Large intestine (tissue), 3 donors: ENCODE results near the gene TIGD3. TPM values are rescaled to one million over a fixed set of nuclear protein-coding genes. Genes with fewer than 3 reads are reported as not detected.
A peak's percentile ranks its signal among the peaks of the same experiment; 100 is the strongest.

Experiments used
- DNase-seq, 2 donors: peaks; one replicate each; pipeline versions ENCODE4 v3.0.0 to v3.0.0-alpha.2; 2013
- H3K27ac ChIP-seq: one replicate; pipeline ENCODE4 v1.5.1; 2013; ENCODE audit warnings: low read length
- H3K27me3 ChIP-seq: 2 replicates; pipeline ENCODE4 v1.6.1; 2013; ENCODE audit warnings: low read length; ENCODE audit not compliant: control insufficient read depth, insufficient read depth
- H3K36me3 ChIP-seq: 2 replicates; pipeline ENCODE4 v1.6.1; 2013; ENCODE audit warnings: low read length; ENCODE audit not compliant: control insufficient read depth, insufficient read depth
- H3K4me1 ChIP-seq: one replicate; pipeline ENCODE4 v1.6.1; 2013; ENCODE audit warnings: low read length; ENCODE audit not compliant: control insufficient read depth, insufficient read depth
- H3K4me3 ChIP-seq: one replicate; pipeline ENCODE4 v1.5.1; 2013; ENCODE audit warnings: low read length
- H3K9me3 ChIP-seq: one replicate; pipeline ENCODE4 v1.6.1; 2013; ENCODE audit warnings: mild to moderate bottlenecking, low read depth, low read length, moderate library complexity; ENCODE audit not compliant: control insufficient read depth
- WGBS: methylation state at CpG from one replicate; pipeline ENCODE4 v1.1.5; 2013; ENCODE audit warnings: low lambda C conversion rate; ENCODE audit not compliant: insufficient coverage; 5-methylcytosine and 5-hydroxymethylcytosine counted together
- polyA plus RNA-seq: library from polyadenylated mRNA; unstranded; fragments of 120-200 nt; gene quantifications from one replicate; pipeline ENCODE4 v1.2.1, GENCODE V29; 2013

The TIGD3 gene
- polyA plus RNA-seq, 1 donor, result 2.1 TPM

GRCh38 chr11:65366340-65366773 is 11.8 kb downstream of the TIGD3 start:
- no peaks in the 10 kb centered on the region for H3K27me3 ChIP-seq
- H3K27ac ChIP-seq, result peak overlapping the region; percentile 52
- peaks cover 29% of the 10 kb centered on the region for H3K4me1 ChIP-seq
- DNase-seq, result peak; percentile 67 to 82
- H3K4me3 ChIP-seq, result no peak overlapping the region
- no peaks in the 10 kb centered on the region for H3K36me3 ChIP-seq
- 20% methylated on average over 1 of the region's 4 CpGs for WGBS
- no peaks in the 10 kb centered on the region for H3K9me3 ChIP-seq

GRCh38 chr11:65370659-65371049 is 16.1 kb downstream of the TIGD3 start:
- DNase-seq, result no peak
- peaks cover 2% of the 10 kb centered on the region for H3K36me3 ChIP-seq
- H3K27ac ChIP-seq, result peak overlapping the region; percentile 60
- WGBS, result 60% methylated on average over 1 of the region's 6 CpGs
- peaks cover 4% of the 10 kb centered on the region for H3K9me3 ChIP-seq
- no peaks in the 10 kb centered on the region for H3K27me3 ChIP-seq
- peaks cover 37% of the 10 kb centered on the region for H3K4me1 ChIP-seq
- no peak overlapping the region for H3K4me3 ChIP-seq

DNA sequence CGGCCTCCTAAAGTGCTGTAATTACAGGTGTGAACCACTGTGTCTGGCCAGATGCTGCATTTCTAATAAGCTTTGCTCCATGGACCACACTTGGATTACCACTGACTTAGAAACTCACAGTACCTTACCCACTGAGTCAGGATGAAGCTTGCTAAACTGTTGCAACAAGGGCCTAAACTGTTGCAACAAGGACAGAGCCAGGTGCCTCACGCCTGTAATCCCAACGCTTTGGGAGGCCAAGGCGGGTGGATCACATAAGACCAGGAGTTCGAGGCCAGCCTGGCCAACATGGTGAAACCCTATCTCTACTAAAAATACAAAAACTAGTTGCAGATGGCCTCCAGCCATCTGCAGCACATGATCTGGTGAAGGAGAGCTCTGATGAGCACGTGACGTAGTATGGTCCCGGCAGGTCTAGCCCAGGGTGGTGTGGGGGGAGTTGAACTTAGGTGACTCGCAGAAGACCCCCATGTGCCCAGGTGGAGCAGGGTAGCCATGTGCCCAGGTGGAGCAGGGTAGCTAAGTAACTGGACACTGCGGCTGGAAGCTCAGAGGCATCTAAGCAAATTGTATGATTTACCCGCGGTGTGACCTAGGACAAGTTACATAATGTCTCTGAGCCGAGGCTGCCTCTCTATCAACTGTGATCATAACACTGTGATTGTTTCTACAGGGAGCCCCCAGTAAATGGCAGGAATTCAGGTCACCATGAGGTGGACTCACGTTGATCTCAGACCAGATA is 19.5 kb downstream of the TIGD3 start:
- WGBS, result no CpG with 5 or more reads among the region's 14 CpGs
- no peak overlapping the region for H3K27ac ChIP-seq
- no peak overlapping the region for H3K4me3 ChIP-seq
- H3K4me1 ChIP-seq, result peaks cover 44% of the 10 kb centered on the region
- DNase-seq, result no peak
- H3K27me3 ChIP-seq, result no peaks in the 10 kb centered on the region
- peaks cover 9% of the 10 kb centered on the region for H3K36me3 ChIP-seq
- H3K9me3 ChIP-seq, result peaks cover 4% of the 10 kb centered on the region

DNA sequence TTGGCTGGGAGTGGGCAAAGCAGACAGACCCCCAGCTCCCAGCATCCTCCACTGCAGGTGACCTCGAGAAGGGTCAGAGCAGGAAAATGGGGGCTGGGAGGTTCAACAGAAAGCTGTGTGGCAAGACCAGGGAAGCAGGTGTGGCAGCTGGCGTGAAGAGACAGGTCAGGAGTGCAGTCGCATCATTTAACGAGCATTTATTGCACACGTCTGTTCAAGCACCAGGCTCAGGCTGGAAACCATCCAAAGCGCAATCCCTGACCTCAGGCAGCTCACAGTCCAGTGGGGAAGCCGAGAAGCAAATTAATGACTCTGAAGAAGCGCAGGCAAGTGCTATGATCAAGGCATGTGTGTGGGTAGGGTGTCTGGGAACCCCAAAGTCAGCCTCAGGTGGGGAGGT is 20.5 kb downstream of the TIGD3 start:
- H3K36me3 ChIP-seq, result peaks cover 11% of the 10 kb centered on the region
- H3K27ac ChIP-seq, result no peak overlapping the region
- peak in 1 of 2 donors; percentile 46 for DNase-seq
- no peaks in the 10 kb centered on the region for H3K27me3 ChIP-seq
- peaks cover 4% of the 10 kb centered on the region for H3K9me3 ChIP-seq
- H3K4me1 ChIP-seq, result peaks cover 52% of the 10 kb centered on the region
- no peak overlapping the region for H3K4me3 ChIP-seq
- WGBS, result 73% methylated on average over 3 of the region's 8 CpGs

DNA sequence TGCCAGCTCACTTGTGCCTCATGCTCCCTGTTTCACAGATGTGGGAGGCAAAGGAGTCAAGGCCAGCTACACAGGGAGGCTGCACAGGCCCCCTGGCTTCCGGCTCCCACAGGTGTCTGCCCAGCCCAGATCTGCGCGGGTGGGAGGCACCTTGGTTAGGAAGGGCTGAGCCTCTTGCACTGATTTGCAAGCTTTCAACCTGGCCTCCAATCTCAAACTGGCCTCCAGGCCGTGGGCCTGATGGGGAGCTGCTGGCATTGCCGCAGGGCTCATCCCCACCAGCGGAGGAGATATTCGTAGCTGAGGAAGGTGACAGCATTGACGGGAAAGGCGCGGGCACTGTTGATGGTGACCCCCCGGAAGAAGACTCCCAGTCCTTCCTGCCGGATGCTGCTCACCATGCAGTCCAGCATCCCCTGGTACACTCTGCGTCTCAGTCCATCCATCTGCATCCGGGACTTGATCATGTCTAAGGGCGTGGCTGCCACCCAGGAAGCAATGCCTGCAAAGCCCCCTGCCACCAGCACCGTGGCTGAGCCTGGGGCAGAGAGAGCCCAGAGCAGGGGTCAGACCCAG is 21.7 kb downstream of the TIGD3 start:
- peaks cover 11% of the 10 kb centered on the region for H3K36me3 ChIP-seq
- no CpG with 5 or more reads among the region's 16 CpGs for WGBS
- peaks cover 57% of the 10 kb centered on the region for H3K4me1 ChIP-seq

GRCh38 chr11:65377036-65377435 is 22.5 kb downstream of the TIGD3 start:
- no peak for DNase-seq
- no CpG with 5 or more reads among the region's 8 CpGs for WGBS
- H3K4me3 ChIP-seq, result no peak overlapping the region
- H3K4me1 ChIP-seq, result peaks cover 63% of the 10 kb centered on the region
- peaks cover 11% of the 10 kb centered on the region for H3K36me3 ChIP-seq
- peaks cover 4% of the 10 kb centered on the region for H3K9me3 ChIP-seq
- peak overlapping the region; percentile 98 for H3K27ac ChIP-seq
- H3K27me3 ChIP-seq, result no peaks in the 10 kb centered on the region

More for the DNA sequence above, 21.7 kb downstream of the TIGD3 start:
- H3K27ac ChIP-seq, result no peak overlapping the region
- no peaks in the 10 kb centered on the region for H3K27me3 ChIP-seq
- H3K9me3 ChIP-seq, result peaks cover 4% of the 10 kb centered on the region
- no peak overlapping the region for H3K4me3 ChIP-seq
- no peak for DNase-seq

DNA sequence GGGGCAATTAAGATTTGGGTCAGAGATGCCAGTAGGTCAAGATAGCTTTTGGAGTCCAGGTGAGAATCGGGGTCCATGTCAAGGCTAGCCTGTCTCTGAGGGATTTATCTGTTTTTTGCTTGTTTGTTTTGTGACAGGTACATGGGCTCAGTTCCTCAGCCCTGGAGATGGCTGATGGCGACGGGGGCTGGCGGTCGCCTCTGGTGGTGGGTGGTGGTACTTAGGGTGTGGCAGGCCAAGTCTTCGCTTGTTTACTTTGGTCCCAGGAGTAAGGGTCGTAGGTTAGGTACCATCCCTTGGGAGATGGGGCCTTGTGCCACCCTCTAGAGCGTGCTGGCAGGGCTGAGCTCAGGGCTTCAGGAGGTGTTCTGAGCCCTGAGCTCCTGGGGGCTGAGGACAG is 23.2 kb downstream of the TIGD3 start:
- no CpG with 5 or more reads among the region's 8 CpGs for WGBS
- Histone ChIP-seq H3K27ac (peak overlapping the region; percentile 98), H3K36me3 (peaks cover 11% of the 10 kb centered on the region)

GRCh38 chr11:65378208-65378927 is 23.8 kb downstream of the TIGD3 start:
- Histone ChIP-seq H3K4me3 (peak overlapping the region; percentile 12), H3K27ac (peak overlapping the region; percentile 98), H3K36me3 (peaks cover 11% of the 10 kb centered on the region), H3K4me1 (peaks cover 74% of the 10 kb centered on the region), H3K9me3 (peaks cover 4% of the 10 kb centered on the region), H3K27me3 (no peaks in the 10 kb centered on the region)
- peak; percentile 74 to 92 for DNase-seq
- 20% methylated on average over 1 of the region's 19 CpGs for WGBS

More for the DNA sequence above, 23.2 kb downstream of the TIGD3 start:
- Histone ChIP-seq H3K4me1 (peaks cover 68% of the 10 kb centered on the region), H3K9me3 (peaks cover 4% of the 10 kb centered on the region), H3K4me3 (no peak overlapping the region), H3K27me3 (no peaks in the 10 kb centered on the region)
- DNase-seq, result no peak

- Histone ChIP-seq H3K27ac (peak overlapping the region; percentile 98), H3K4me1 (peaks cover 79% of the 10 kb centered on the region), H3K27me3 (no peaks in the 10 kb centered on the region), H3K9me3 (peaks cover 4% of the 10 kb centered on the region), H3K36me3 (peaks cover 11% of the 10 kb centered on the region), H3K4me3 (peak overlapping the region; percentile 12)
- WGBS, result no CpG with 5 or more reads among the region's 14 CpGs
- no peak for DNase-seq
Observed at GRCh38 chr11:65378928-65379638, 24.5 kb downstream of the TIGD3 start.
